Tibial nerve (tissue), 4 donors: Measurements from ENCODE around the gene ATP2C2. TPM values are rescaled to one million over a fixed set of nuclear protein-coding genes. Genes with fewer than 3 reads are reported as not detected.

Experiments
- DNase-seq, 2 donors: peaks; one replicate each; pipeline ENCODE4 v3.0.0-alpha.2; 2019; ENCODE audit warnings: low spot score in 2 of 2
- H3K27ac ChIP-seq, 4 donors: fragments of 200-600 bp; sonication (generic) in 3 of 4; one replicate each; pipeline ENCODE4 v1.5.1; 2017 to 2019; ENCODE audit warnings: mild to moderate bottlenecking in 1 of 4
- H3K27me3 ChIP-seq, 2 donors: fragments of 200-600 bp; sonication (generic) in 1 of 2; one replicate each; pipeline versions ENCODE4 v1.5.1 to v1.6.0; 2017 to 2019
- H3K36me3 ChIP-seq, 3 donors: fragments of 200-600 bp; sonication (generic); one replicate each; pipeline ENCODE4 v1.5.1; 2018 to 2019
- H3K4me1 ChIP-seq, 4 donors: fragments of 200-600 bp; sonication (generic) in 3 of 4; one replicate each; pipeline ENCODE4 v1.5.1; 2017 to 2019
- H3K4me3 ChIP-seq, 4 donors: fragments of 200-600 bp; sonication (generic) in 3 of 4; one replicate each; pipeline ENCODE4 v1.5.1; 2017 to 2019; ENCODE audit warnings: mild to moderate bottlenecking in 1 of 4, moderate library complexity in 1 of 4
- H3K9me3 ChIP-seq, 4 donors: fragments of 200-600 bp; sonication (generic) in 3 of 4; one replicate each; pipeline ENCODE4 v1.5.1; 2017 to 2019
- EP300 ChIP-seq, 2 donors: sonication (generic); formaldehyde crosslinking; IDR thresholded peaks; one replicate each; pipeline ENCODE4 v1.6.1; 2017; ENCODE audit warnings: antibody characterized with exemption in 2 of 2, mild to moderate bottlenecking in 1 of 2
- POLR2A ChIP-seq, 2 donors: fragments of 450-650 bp; IDR thresholded peaks; one replicate each; pipeline ENCODE4 v1.6.1; 2017; ENCODE audit warnings: antibody characterized with exemption in 2 of 2, mild to moderate bottlenecking in 2 of 2, moderate library complexity in 2 of 2
- WGBS, 2 donors: methylation state at CpG; one replicate each; pipeline ENCODE4 v1.1.5; 2018; 5-methylcytosine and 5-hydroxymethylcytosine counted together
- total RNA-seq, 4 donors: library from RNA; depleted of rRNA; stranded (reverse); fragments of >200 nt; gene quantifications; one replicate each; pipeline ENCODE4 v1.1.0, GENCODE V29; 2016
- TF ChIP-seq, protein P1 (sequence below), 5 experiments: fragments of 200-600 bp in 3 of 5; fragments of 450-650 bp in 2 of 5; sonication (generic) in 3 of 5; IDR thresholded peaks; one replicate each; pipeline ENCODE4 v1.5.1; 2016 to 2019; ENCODE audit warnings: antibody characterized with exemption in 5 of 5, mild to moderate bottlenecking in 3 of 5, moderate library complexity in 2 of 5

The ATP2C2 gene
- total RNA-seq, 4 donors from 2014 or later: not detected

DNA sequence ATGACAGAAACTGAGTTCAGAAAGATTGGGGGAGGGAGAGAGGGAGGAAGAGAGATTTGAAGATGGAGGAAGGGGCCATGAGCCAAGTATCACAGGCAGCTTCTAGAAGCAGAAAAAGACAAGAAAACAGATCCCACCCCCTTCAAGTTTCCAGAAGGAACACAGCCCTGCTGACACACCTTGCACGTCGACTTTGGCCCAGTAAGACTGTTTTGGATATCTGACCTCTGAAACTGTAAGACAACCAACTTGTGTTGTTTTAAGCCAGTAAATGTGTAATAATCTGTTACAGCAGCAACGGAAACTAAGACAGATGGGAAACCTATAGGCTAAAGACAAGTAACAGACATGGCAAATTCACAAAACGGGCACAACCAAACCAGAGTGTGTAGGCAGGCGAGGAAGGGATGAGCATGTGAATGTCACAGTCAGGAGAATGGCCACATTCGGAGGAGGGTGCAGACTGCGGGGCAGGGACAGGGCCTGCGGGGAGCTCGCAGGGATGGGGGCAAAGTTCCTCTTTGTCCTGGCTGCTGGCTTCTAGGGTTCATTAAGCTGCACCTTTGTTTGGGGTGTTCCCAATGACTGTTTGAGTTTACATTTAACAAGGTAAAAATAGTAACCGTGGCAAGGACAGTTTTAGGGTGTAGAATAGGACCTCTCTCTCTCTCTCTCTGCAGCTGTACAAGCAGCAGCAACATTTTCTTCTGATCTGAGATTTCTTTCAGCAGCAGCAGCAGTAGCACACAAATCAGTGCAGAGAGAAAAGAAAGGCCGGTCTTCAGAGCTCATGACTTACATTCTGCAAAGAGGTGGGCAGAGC, 18.3 kb upstream of the ATP2C2 start:
- H3K9me3 ChIP-seq: no peaks in the 10 kb centered on the region
- WGBS, 2 donors: 79 to 85% methylated on average over 11 of the region's 11 CpGs

DNA sequence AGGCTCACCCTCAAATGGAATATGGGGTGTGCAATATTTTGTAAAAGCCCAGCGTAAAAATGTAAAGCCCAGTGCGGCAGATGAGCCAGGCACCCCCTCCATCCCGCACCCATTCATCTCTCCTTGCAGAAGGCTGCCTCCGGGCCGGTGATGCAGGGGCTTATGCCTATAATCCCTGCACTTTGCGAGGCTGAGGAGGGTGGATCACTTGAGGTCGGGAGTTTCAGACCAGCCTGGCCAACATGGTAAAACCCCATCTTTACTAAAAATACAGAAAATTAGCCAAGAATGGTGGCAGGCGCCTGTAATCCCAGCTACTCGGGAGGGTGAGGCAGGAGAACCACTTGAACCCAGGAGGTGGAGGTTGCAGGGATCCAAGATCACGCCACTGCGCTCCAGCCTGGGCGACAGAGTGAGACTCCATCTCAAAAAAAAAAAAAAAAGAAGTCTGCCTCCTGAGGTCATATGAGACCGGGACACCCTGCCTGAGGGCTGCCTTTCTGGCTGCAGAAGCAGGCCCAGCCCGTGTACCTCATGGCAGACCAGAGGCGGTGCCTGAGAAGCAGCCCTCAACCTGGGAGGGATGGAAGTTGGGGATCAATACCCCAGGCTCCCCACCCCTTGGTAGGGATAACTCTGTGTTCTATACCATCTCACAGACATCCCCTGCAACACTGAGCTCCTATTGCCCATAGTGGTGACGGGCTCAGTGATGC, 17.5 kb upstream of the ATP2C2 start:
- Histone ChIP-seq H3K27ac (no peak overlapping the region), H3K4me1 (no peaks in the 10 kb centered on the region), H3K4me3 (no peak overlapping the region), H3K36me3 (no peaks in the 10 kb centered on the region), H3K27me3 (no peaks in the 10 kb centered on the region), H3K9me3 (no peaks in the 10 kb centered on the region)
- 88 to 90% methylated on average over 15 of the region's 16 CpGs for WGBS, 2 donors
- no peak for DNase-seq
- TF ChIP-seq, protein P1, sequence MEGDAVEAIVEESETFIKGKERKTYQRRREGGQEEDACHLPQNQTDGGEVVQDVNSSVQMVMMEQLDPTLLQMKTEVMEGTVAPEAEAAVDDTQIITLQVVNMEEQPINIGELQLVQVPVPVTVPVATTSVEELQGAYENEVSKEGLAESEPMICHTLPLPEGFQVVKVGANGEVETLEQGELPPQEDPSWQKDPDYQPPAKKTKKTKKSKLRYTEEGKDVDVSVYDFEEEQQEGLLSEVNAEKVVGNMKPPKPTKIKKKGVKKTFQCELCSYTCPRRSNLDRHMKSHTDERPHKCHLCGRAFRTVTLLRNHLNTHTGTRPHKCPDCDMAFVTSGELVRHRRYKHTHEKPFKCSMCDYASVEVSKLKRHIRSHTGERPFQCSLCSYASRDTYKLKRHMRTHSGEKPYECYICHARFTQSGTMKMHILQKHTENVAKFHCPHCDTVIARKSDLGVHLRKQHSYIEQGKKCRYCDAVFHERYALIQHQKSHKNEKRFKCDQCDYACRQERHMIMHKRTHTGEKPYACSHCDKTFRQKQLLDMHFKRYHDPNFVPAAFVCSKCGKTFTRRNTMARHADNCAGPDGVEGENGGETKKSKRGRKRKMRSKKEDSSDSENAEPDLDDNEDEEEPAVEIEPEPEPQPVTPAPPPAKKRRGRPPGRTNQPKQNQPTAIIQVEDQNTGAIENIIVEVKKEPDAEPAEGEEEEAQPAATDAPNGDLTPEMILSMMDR (IDR thresholded peaks at IDR 0.05): no peak
- TF ChIP-seq POLR2A (IDR thresholded peaks at IDR 0.05) (no peak), EP300 (IDR thresholded peaks at IDR 0.05) (no peak)

More for the DNA sequence above, 18.3 kb upstream of the ATP2C2 start:
- no peaks in the 10 kb centered on the region for H3K27me3 ChIP-seq
- no peaks in the 10 kb centered on the region for H3K4me1 ChIP-seq
- no peak overlapping the region for H3K27ac ChIP-seq
- H3K4me3 ChIP-seq: no peak overlapping the region
- TF ChIP-seq EP300 (IDR thresholded peaks at IDR 0.05) (no peak), POLR2A (IDR thresholded peaks at IDR 0.05) (no peak)
- TF ChIP-seq, protein P1 (IDR thresholded peaks at IDR 0.05): no peak
- H3K36me3 ChIP-seq: no peaks in the 10 kb centered on the region
- no peak for DNase-seq

DNA sequence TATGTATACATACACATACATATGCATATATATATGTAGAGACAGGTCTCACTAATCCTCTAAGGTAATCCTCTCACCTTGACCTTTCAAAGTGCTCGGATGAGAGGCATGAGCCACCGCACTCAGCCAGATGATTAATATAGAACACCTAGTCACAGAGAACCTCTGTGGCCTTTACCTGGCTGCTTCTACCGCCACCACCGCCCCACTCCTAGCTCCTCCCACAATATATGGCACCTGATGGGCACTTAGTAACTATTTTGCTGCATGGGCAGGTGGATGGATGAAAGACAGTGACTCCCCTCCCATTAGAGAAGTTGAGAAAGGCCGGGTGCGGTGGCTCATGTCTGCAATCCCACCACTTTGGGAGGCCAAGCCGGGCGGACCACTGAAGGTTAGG, 16.7 kb upstream of the ATP2C2 start:
- TF ChIP-seq, protein P1 (IDR thresholded peaks at IDR 0.05): no peak
- TF ChIP-seq POLR2A (IDR thresholded peaks at IDR 0.05): no peak
- TF ChIP-seq EP300 (IDR thresholded peaks at IDR 0.05): no peak
- Histone ChIP-seq H3K4me3 (no peak overlapping the region), H3K9me3 (no peaks in the 10 kb centered on the region), H3K4me1 (peaks cover 0 to 8% (median 2%) of the 10 kb centered on the region in 4 donors), H3K27ac (no peak overlapping the region), H3K27me3 (no peaks in the 10 kb centered on the region), H3K36me3 (no peaks in the 10 kb centered on the region)
- 96 to 98% methylated on average over 8 of the region's 8 CpGs for WGBS, 2 donors
- DNase-seq: no peak

DNA sequence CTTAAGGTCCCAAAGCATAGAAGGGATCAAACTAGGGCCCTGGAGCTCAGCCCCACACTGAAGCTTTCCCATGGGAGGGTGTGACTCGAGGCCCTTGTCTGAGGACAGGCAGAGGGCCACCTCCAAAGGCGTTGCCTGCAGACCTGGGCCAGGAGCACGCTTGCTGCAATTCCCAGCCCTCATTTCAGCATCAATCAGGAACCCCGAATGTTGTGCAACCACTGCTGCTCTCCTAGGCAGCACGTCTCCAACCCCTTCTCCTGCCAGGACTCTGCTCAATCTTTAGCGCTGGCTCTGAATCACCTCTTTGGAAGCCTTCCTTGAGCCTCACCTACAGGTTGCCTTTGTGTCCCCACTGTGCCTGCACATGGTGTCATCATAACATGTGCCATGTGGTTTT, 14.0 kb upstream of the ATP2C2 start:
- Histone ChIP-seq H3K4me3 (no peak overlapping the region), H3K27ac (no peak overlapping the region), H3K9me3 (no peaks in the 10 kb centered on the region), H3K4me1 (peaks cover 0 to 19% (median 2%) of the 10 kb centered on the region in 4 donors), H3K27me3 (no peaks in the 10 kb centered on the region), H3K36me3 (no peaks in the 10 kb centered on the region)
- DNase-seq: no peak
- WGBS, 2 donors: 85 to 92% methylated on average over 6 of the region's 6 CpGs
- TF ChIP-seq POLR2A (IDR thresholded peaks at IDR 0.05): no peak
- TF ChIP-seq, protein P1 (IDR thresholded peaks at IDR 0.05): no peak
- no peak for TF ChIP-seq EP300 (IDR thresholded peaks at IDR 0.05)

DNA sequence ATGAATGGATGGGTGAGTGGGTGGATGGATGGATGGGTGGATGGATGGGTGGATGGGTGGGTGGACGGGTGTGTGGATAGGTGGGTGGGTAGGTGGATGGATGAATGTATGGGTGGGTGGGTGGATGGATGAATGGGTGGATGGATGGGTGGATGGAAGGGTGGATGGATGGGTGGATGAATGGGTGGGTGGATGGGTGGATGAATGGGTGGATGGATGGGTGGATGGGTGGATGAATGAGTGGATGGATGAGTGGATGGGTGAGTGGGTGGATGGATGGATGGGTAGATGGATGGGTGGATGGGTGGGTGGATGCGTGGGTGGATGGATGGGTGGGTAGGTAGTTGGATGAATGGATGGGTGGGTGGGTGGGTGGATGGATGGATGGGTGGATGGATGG, 13.2 kb upstream of the ATP2C2 start:
- no peaks in the 10 kb centered on the region for H3K27me3 ChIP-seq
- no peaks in the 10 kb centered on the region for H3K36me3 ChIP-seq
- no peak overlapping the region for H3K27ac ChIP-seq
- no peaks in the 10 kb centered on the region for H3K9me3 ChIP-seq
- no peak overlapping the region for H3K4me3 ChIP-seq
- TF ChIP-seq EP300 (IDR thresholded peaks at IDR 0.05) (no peak), POLR2A (IDR thresholded peaks at IDR 0.05) (no peak)
- TF ChIP-seq, protein P1 (IDR thresholded peaks at IDR 0.05): no peak
- H3K4me1 ChIP-seq: peaks cover 0 to 19% (median 2%) of the 10 kb centered on the region in 4 donors
- DNase-seq: no peak
- WGBS, 2 donors: 93 to 98% methylated on average over 2 of the region's 2 CpGs
